DMS53 treated with DMSO at 0.1 percent for 48 hours (cell line): ENCODE measurements around the gene ZC3HAV1.
"Not testable (repeated sequence)": the region's sequence is repeated elsewhere in the genome, so short reads cannot be mapped to it uniquely, and the experiment has no call there.

Experiments used
- DNase-seq: peaks from one replicate; lab custom pipeline; 2025; ENCODE audit not compliant: unreplicated experiment; lab: John Stamatoyannopoulos, UW

Gene ZC3HAV1

GRCh38 chr7:139026551-139026950 is 83.0 kb downstream of the ZC3HAV1 start:
- no peak for DNase-seq

- not testable (repeated sequence) for DNase-seq
Measured at GRCh38 chr7:139025861-139026260, 83.7 kb downstream of the ZC3HAV1 start.

GRCh38 chr7:139023076-139023475 is 86.4 kb downstream of the ZC3HAV1 start:
- DNase-seq: no peak

DNA sequence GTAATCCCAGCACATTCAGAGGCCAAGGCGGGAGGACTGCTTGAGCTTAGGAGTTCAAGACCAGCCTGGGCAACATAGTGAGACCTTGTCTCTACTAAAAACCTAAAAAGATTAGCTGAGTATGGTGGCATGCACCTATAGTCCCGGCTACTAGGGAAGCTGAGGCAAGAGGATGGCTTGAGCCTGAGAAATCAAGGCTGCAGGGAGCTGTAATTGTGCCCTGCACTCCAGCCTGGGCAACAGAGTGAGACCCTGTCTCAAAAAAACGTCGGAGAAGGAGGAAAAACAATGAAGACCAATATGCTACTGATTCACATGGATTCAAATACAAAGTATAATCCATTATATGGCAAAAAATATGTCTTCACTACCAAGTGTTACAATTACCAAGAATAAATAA is 87.2 kb downstream of the ZC3HAV1 start:
- DNase-seq: no peak

DNA sequence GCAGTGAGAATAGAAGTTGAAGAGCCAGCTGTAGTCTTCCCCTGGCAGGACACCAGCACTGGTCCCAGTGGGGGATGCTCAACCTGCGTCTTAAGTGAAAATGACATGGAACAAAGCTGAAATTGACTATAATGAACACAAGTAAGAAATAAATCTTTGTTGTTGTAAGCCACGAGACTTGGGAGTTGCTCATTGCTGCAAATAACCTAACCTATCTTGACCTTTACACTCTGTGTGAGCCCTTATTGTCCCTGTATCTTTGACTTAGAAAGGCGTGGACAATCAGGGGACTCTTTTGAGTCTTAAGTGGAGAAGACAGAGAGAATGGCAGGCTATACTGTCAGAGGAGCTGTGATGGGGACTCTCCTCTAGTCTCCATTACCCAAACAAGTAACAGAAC is 90.6 kb downstream of the ZC3HAV1 start:
- no peak for DNase-seq

DNA sequence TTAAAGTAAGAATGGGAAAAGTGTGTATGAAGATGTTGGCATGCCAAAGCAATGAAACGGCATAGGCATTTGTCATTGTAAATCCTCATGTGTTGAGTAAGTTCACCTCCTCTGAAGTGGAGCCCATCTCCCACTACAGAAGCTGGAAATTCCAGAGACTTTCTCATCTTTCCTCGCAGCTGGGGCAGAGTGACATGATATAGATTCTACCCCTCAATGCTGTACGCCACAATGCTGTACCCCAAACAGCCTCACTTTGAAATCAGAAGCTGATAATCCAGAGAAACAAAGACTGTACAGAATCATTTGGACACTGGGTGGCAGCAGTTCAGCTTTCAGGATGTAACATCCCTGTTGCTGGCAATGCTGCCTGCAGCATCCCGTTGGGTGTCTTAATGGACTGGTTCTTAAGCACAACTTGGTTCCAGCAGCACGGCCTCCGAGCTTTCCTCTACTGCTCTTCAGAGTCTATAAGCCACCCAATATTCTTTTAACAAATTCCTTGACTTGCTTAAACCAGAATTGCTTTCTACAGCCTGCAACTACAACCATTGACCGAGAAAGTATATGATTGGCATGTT is 92.5 kb downstream of the ZC3HAV1 start:
- peak; percentile 80 for DNase-seq

DNA sequence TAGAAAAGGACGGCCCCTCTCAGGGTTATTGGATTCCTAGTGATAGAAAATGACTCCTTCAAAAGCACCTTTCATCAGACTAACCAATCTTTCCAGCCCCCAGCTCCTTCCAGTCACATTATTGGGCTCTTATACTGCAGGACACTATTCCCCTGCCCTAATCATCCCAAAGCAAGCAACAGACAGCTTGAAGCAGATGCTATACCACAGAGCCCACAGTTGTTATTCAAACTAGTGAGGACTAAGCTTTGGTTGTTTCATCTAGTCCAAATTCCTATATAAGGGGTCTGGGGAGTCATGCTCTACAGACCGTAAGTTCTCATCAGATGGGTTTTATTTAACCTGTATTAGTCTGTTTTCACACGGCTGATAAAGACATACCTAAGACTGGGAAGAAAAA is 98.1 kb downstream of the ZC3HAV1 start:
- no peak for DNase-seq

DNA sequence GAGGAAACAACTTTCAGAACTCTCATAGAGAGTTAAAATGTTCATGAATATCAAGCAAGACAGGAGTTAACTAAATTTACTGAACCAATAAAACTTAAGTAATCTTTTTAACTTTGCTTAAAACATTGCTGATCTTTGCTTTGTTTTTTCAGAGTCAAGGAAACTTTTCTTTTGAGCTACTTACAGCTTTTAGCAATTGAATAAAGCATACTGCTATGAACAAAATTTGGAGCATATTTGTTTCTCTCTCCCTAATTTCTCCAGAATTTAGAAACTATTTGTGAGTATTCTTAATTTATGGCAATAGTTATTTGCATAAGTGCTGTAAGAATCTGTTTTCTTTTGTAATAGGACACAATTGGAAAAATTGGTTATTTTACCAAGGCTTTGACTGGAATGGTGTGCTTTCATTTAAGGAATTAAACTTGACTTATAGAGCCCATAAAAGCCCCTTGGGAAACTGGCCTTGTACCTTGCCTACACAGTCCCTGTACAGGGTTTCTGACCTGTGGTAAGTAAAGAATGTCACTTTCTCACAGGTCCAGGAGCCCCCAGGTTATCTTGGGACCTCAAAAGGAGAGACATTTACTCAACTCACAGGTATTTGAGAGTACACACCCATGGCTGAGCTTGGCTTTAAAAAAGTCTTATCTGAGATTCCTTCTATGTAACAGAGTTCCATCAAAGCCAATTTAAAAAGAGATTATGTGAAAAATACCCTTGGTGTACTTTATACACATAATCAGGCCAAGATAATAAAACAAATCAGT is 105.0 kb downstream of the ZC3HAV1 start:
- no peak for DNase-seq

- no peak for DNase-seq
Measured at GRCh38 chr7:138999414-138999813, 110.1 kb downstream of the ZC3HAV1 start.
